T-helper 2 cell treated with Interferon-gamma antibody and Interleukin-4, amounts not matched to agents 5 μg/mL and 100 μg/mL, for 36 hours (primary cell): ENCODE measurements around the gene ADK.

ENCODE experiments used
- DNase-seq: peaks from one replicate; pipeline ENCODE4 v3.0.0; 2021; ENCODE audit warnings: low spot score
- H3K27ac Mint-ChIP-seq: one replicate; pipeline ENCODE4 v1.8.0; 2021; ENCODE audit warnings: mild to moderate bottlenecking, mixed read lengths
- H3K27me3 Mint-ChIP-seq: one replicate; pipeline ENCODE4 v1.8.0; 2021; ENCODE audit warnings: low read depth, mixed read lengths
- H3K36me3 Mint-ChIP-seq: one replicate; pipeline ENCODE4 v1.8.0; 2021; ENCODE audit warnings: low read depth, mixed read lengths
- H3K4me1 Mint-ChIP-seq: one replicate; pipeline ENCODE4 v1.8.0; 2021; ENCODE audit warnings: low read depth, mixed read lengths
- H3K4me3 Mint-ChIP-seq: one replicate; pipeline ENCODE4 v1.8.0; 2022; ENCODE audit warnings: mild to moderate bottlenecking, moderate library complexity, mixed read lengths
- H3K9me3 Mint-ChIP-seq: one replicate; pipeline ENCODE4 v1.8.0; 2021; ENCODE audit warnings: mixed read lengths

The ADK gene

DNA sequence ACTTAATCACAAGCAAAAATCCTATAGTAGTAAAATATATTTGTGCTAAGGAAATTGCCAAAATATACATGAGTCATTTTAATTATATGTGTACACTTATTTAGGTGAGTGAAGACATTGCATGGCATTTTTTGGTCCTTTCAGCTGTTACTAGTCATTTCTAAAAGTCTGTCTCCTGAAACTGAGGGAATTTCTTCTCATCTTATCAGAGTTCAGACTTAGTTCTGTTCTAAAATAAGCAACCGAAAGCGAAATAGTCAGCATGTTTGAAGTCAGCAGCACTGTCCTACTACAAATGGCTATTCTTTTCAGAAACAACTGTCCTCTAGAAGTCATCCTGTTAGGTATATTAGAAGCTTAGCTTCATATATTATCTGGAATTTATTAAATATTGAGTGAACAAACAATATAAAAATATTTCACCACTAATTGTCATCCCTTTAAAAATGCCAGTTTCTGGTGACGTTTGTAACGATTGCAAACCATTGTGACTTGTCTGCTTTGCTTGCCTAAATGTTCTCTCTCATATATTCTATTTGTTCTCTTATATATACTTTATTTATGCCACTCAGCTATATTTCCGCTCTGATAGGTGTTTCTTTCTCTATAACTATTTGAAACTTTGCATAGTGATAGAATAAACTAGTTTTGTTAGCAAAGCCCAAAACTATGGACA is 448.0 kb downstream of the ADK start:
- Mint-ChIP-seq H3K4me1 (peaks cover 16% of the 10 kb centered on the region), H3K4me3 (no peak overlapping the region), H3K27ac (no peak overlapping the region), H3K27me3 (no peaks in the 10 kb centered on the region), H3K9me3 (peaks cover 8% of the 10 kb centered on the region), H3K36me3 (peaks cover 18% of the 10 kb centered on the region)
- no peak for DNase-seq

DNA sequence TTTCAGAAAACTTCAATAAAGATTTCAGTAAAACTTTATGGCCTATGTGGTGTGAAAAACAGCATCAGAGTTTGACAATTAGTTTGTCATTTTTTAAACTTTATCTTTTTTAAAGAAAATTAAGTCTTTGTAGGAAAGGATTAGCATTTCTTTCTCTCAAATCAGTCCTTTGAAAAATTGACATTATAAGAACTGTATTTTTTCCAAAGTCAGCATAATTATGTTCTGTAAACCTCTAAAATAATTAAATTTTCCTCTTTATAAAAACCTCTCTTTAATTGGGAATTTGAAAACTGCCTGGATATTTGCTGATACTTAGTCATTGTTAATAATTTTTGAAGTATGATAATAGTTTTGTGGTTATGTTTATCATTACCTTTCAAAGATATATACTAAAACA is 448.7 kb downstream of the ADK start:
- DNase-seq, result no peak
- Mint-ChIP-seq H3K4me3 (no peak overlapping the region), H3K36me3 (peaks cover 25% of the 10 kb centered on the region), H3K9me3 (peaks cover 11% of the 10 kb centered on the region), H3K27ac (no peak overlapping the region), H3K4me1 (peaks cover 16% of the 10 kb centered on the region), H3K27me3 (no peaks in the 10 kb centered on the region)

DNA sequence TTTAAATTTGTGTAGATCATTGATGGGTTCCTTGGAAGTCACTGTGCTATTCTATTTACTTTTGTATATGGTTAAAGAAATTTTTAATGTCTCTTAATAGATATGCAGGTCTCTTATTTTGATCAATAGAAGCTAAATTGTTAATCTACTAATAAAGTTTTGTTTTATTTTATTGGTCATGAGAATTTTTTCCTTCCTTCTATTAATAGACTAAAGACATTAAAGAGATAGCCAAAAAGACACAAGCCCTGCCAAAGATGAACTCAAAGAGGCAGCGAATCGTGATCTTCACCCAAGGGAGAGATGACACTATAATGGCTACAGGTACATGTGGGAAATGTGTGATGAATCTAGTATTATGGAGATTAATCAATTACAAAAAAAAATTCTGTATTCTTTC is 449.1 kb downstream of the ADK start:
- Mint-ChIP-seq H3K9me3 (peaks cover 11% of the 10 kb centered on the region), H3K27ac (no peak overlapping the region), H3K4me3 (no peak overlapping the region), H3K27me3 (no peaks in the 10 kb centered on the region), H3K36me3 (peaks cover 26% of the 10 kb centered on the region), H3K4me1 (peaks cover 16% of the 10 kb centered on the region)
- no peak for DNase-seq

DNA sequence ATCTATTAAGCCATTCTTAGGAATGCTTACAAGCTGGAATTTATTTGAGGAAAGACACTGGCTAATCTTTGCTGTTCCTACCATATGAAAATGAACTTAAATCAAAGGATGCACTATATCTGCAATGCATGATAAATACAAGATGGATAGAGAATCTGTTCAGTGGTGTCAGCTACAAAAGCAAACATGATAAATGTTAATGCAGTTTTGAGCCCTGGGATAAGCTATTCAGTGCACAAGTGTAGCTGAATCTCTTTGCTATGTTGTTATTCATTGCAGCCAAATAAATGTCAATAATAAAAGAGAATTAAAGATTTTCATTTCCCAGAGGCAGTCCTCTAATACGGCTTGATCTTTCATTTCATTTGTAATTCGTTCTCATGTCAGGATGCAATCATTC is 451.6 kb downstream of the ADK start:
- peaks cover 32% of the 10 kb centered on the region for H3K36me3 Mint-ChIP-seq
- no peak for DNase-seq
- H3K27ac Mint-ChIP-seq, result no peak overlapping the region
- no peak overlapping the region for H3K4me3 Mint-ChIP-seq
- peaks cover 12% of the 10 kb centered on the region for H3K4me1 Mint-ChIP-seq
- no peaks in the 10 kb centered on the region for H3K27me3 Mint-ChIP-seq
- peaks cover 11% of the 10 kb centered on the region for H3K9me3 Mint-ChIP-seq

DNA sequence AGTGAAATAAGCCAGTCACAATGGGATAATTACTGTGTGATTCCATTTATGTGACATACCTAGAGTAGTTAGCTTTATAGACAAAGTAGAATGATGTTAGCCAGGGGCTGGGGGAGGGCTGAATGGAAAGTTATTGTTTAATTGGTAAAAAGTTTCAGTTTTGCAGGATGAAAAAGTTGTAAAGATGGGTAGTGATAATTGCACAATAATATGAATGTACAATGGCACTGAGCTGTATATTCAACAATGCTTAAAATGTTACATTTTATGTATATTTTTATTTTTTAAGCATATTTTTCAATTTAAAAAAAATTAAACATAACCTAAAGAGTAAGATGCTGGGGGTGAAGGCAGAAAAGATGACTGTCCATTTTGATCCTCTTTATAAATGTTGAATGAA is 459.3 kb downstream of the ADK start:
- no peaks in the 10 kb centered on the region for H3K9me3 Mint-ChIP-seq
- no peaks in the 10 kb centered on the region for H3K4me1 Mint-ChIP-seq
- no peak for DNase-seq
- H3K27me3 Mint-ChIP-seq, result no peaks in the 10 kb centered on the region
- no peak overlapping the region for H3K4me3 Mint-ChIP-seq
- H3K36me3 Mint-ChIP-seq, result peaks cover 17% of the 10 kb centered on the region
- H3K27ac Mint-ChIP-seq, result no peak overlapping the region

DNA sequence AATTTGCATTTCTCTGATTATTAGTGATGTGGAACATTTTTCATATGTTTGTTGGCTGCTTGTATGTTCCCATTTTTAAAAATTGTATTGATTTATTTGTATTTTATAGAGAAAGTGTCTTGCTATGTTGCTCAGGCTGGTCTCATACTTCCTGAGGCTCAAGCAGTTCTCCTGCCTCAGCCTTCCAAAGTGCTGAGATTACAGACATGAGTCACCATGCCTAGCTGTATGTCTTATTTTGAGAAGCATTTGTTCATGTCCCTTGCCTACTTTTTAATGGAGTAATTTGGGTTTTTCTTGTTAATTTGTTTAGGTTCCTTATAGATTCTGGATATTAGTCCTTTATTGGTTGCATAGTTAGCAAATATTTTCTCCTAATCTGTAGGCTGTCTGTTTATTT is 461.2 kb downstream of the ADK start:
- H3K9me3 Mint-ChIP-seq, result no peaks in the 10 kb centered on the region
- H3K27me3 Mint-ChIP-seq, result no peaks in the 10 kb centered on the region
- no peak overlapping the region for H3K27ac Mint-ChIP-seq
- H3K4me3 Mint-ChIP-seq, result no peak overlapping the region
- peaks cover 11% of the 10 kb centered on the region for H3K36me3 Mint-ChIP-seq
- DNase-seq, result no peak
- no peaks in the 10 kb centered on the region for H3K4me1 Mint-ChIP-seq

DNA sequence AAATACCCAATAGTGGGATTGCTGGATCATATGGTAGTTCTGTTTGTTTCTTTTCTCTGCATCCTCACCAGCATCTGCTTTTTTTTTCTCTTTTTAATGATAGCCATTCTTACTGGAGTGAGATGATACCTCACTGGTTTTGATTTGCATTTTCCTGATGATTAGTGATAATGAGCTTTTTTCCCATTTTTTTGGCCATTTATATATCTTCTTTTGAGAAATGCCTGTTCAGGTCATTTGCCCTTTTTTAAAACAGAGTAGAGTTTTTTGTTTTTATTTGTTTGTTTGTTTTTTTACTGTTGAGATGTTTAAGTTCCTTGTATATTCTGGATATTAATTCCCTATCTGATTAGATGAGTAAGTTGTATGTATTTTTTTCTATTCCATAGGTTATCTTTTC is 469.6 kb downstream of the ADK start:
- no peak for DNase-seq
- no peaks in the 10 kb centered on the region for H3K27me3 Mint-ChIP-seq
- H3K4me3 Mint-ChIP-seq, result no peak overlapping the region
- peaks cover 2% of the 10 kb centered on the region for H3K4me1 Mint-ChIP-seq
- no peak overlapping the region for H3K27ac Mint-ChIP-seq
- peaks cover 16% of the 10 kb centered on the region for H3K36me3 Mint-ChIP-seq
- peaks cover 29% of the 10 kb centered on the region for H3K9me3 Mint-ChIP-seq

DNA sequence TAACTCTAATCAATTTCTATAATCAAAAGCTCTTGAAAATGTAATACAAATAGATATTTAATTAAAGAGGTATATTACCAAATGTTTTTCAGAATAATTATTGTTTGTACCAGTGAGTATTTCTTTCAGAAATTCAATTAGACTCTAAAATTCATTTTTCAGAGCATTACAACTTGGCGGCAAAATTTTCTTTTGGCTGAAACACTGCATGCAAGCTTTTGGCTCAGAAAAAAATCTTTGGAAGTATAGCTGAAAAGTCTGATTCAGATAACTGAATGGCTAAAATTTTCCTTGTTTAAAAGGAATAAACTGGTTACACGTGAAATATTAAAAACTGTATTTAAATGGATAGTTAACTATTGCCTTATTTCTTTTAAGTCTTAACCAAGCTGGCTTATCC is 472.8 kb downstream of the ADK start:
- DNase-seq, result no peak
- no peaks in the 10 kb centered on the region for H3K27me3 Mint-ChIP-seq
- peaks cover 15% of the 10 kb centered on the region for H3K36me3 Mint-ChIP-seq
- peaks cover 2% of the 10 kb centered on the region for H3K4me1 Mint-ChIP-seq
- no peak overlapping the region for H3K27ac Mint-ChIP-seq
- no peak overlapping the region for H3K4me3 Mint-ChIP-seq
- peaks cover 23% of the 10 kb centered on the region for H3K9me3 Mint-ChIP-seq

DNA sequence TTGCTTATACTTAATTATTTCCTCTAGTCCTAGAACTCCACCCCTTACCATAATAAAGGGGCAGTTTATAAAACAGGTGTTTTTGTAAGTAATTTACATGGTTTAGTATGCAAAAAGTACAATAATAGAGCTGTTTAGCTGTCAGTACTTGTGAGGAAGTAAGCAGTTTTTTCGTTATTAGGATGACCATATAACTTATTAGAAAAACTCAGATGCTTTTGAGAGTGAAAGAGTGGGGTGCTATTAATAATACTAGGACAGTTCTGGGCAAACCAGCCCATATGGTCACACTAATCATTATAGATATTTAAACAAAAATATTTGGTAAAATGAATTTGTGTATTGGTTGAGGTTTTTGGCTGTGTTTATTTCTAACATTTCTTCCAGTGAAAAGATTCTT is 473.5 kb downstream of the ADK start:
- Mint-ChIP-seq H3K4me3 (no peak overlapping the region), H3K4me1 (peaks cover 2% of the 10 kb centered on the region), H3K9me3 (peaks cover 23% of the 10 kb centered on the region), H3K36me3 (peaks cover 13% of the 10 kb centered on the region), H3K27ac (no peak overlapping the region), H3K27me3 (no peaks in the 10 kb centered on the region)
- DNase-seq, result no peak

DNA sequence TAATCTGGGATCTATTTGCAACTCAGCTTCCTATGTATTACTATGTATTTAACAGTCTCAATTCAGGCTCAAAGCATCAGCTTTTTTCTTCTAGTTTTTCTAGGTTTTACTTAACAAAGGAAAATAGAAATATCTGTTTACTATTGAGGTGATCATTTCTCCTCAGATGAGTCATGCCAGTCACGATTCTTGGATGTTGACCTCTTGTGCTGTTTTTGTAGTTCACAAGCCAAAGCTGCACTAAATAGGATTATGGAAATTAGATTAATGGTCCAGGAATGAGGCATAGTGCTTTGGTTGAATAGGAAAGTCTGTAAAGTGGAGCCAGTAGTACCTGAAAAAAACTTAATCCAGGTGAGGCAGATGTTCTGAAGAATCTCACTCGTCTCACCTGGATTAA is 477.1 kb downstream of the ADK start:
- H3K4me3 Mint-ChIP-seq, result no peak overlapping the region
- peaks cover 8% of the 10 kb centered on the region for H3K36me3 Mint-ChIP-seq
- H3K9me3 Mint-ChIP-seq, result peaks cover 4% of the 10 kb centered on the region
- no peak overlapping the region for H3K27ac Mint-ChIP-seq
- no peaks in the 10 kb centered on the region for H3K27me3 Mint-ChIP-seq
- no peak for DNase-seq
- H3K4me1 Mint-ChIP-seq, result no peaks in the 10 kb centered on the region

DNA sequence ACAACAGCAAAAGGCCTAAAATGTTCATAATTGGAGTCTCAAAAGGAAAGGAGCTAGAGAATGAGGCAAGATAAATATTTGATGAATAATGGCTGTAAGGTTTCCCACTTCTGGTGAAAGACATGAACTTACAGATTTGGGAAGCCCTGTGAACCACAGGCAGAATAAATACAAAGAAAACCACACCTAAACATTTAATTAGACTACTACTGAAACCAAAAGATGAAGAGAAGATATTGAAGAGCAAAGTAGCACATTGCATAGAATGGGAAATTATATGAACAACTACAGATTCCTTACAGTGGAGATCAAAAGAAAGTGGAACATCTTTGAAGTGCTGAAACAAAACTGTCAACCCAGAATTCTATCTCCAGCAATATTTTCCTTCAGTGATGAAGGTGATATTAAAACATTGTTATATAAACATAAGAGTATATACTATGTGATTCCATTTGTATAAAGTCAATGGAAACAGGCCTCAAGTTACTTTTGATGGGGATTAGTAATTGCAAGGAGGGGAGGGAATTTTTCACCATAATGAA is 484.0 kb downstream of the ADK start:
- H3K9me3 Mint-ChIP-seq, result peaks cover 20% of the 10 kb centered on the region
- no peak overlapping the region for H3K27ac Mint-ChIP-seq
- H3K4me3 Mint-ChIP-seq, result no peak overlapping the region
- DNase-seq, result no peak
- peaks cover 23% of the 10 kb centered on the region for H3K36me3 Mint-ChIP-seq
- H3K27me3 Mint-ChIP-seq, result no peaks in the 10 kb centered on the region
- no peaks in the 10 kb centered on the region for H3K4me1 Mint-ChIP-seq

DNA sequence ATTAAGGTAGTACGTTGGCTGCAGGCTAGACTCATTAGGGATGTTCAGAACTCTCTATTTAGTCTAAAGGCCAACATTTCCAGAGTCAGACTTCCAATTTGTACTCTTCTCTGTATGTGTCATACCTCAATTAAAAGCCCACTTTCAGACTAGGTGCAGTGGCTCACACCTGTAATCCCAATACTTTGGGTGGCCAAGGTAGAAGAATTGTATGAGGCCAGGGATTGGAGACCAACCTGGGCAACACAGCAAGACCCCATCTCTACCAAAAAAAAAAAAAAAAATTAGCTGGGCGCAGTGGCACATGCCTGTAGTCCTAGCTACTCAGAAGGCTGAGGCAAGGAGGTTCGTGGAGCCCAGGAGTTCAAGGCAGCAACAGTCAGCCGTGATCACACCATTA is 484.6 kb downstream of the ADK start:
- peaks cover 23% of the 10 kb centered on the region for H3K36me3 Mint-ChIP-seq
- H3K4me3 Mint-ChIP-seq, result no peak overlapping the region
- H3K27ac Mint-ChIP-seq, result no peak overlapping the region

DNA sequence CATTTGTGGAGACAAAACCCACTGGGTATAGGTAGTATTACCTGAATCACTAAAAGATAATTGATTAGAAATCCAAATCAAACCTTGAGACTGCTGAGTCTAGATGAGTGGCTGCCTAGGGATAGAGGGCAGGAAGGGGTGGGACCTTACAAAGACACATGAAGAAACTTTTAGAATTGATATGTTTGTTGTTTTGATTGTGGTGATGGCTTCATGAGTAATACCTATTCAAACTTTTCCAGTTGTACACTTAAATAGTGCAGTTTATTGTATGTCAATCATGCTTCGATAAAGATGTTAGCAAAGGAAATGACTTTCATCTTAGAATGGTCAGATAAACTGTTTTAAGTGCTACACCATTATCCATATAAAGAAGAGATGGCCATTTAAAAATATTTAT is 486.7 kb downstream of the ADK start:
- DNase-seq, result no peak
- peaks cover 20% of the 10 kb centered on the region for H3K36me3 Mint-ChIP-seq
- no peaks in the 10 kb centered on the region for H3K27me3 Mint-ChIP-seq
- H3K27ac Mint-ChIP-seq, result no peak overlapping the region
- H3K9me3 Mint-ChIP-seq, result peaks cover 17% of the 10 kb centered on the region
- H3K4me1 Mint-ChIP-seq, result no peaks in the 10 kb centered on the region
- no peak overlapping the region for H3K4me3 Mint-ChIP-seq

More for the DNA sequence above, 484.6 kb downstream of the ADK start:
- Mint-ChIP-seq H3K9me3 (peaks cover 20% of the 10 kb centered on the region), H3K27me3 (no peaks in the 10 kb centered on the region), H3K4me1 (no peaks in the 10 kb centered on the region)
- DNase-seq, result no peak

DNA sequence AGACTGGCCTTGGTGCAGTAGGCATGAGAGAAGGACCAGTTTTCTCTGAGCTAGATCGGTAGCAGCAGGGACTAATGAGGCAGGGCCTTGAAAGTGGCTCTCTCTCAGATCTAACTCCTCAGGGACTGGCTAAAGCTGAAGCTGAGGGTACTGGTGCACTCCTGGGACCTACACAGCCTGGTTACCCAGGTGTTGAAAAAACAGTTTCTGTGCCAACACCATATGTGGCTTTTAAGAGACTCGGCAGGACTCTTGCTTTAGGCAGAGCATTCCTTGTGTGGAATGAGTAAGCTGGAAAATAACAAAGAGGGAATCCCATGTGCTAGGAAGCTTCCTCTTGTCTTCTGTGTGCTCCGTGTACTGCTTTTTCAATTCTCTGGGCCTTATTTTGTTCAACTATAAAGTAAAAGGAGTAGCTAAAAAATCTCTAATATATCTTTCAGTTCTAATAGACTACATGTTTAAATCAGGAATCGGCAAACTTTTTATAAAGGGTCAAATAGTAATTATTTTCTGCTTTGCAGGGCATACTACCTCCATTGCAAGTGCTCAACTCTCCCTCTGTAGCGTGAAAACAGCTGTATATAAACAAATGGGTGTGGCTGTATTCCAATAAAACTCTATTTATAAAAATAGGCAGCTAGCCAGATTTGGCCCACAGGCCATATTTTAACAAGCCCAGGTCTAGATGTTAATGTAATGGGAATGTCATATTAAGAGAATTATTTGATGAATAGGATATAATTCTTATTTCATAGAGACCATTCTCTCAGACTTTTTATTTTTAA is 489.3 kb downstream of the ADK start:
- H3K4me1 Mint-ChIP-seq, result no peaks in the 10 kb centered on the region
- no peak for DNase-seq
- H3K9me3 Mint-ChIP-seq, result peaks cover 16% of the 10 kb centered on the region
- H3K4me3 Mint-ChIP-seq, result no peak overlapping the region
- H3K36me3 Mint-ChIP-seq, result peaks cover 10% of the 10 kb centered on the region
- H3K27me3 Mint-ChIP-seq, result no peaks in the 10 kb centered on the region
- no peak overlapping the region for H3K27ac Mint-ChIP-seq
